Activated gamma-delta T cell (primary cell): Measurements from ENCODE around the gene SELENOF.
"Not testable (repeated sequence)": the region's sequence is repeated elsewhere in the genome, so short reads cannot be mapped to it uniquely, and the experiment has no call there.

Experiments
- DNase-seq: peaks from one replicate; lab custom pipeline; 2025; lab: John Stamatoyannopoulos, UW

The SELENOF gene

DNA sequence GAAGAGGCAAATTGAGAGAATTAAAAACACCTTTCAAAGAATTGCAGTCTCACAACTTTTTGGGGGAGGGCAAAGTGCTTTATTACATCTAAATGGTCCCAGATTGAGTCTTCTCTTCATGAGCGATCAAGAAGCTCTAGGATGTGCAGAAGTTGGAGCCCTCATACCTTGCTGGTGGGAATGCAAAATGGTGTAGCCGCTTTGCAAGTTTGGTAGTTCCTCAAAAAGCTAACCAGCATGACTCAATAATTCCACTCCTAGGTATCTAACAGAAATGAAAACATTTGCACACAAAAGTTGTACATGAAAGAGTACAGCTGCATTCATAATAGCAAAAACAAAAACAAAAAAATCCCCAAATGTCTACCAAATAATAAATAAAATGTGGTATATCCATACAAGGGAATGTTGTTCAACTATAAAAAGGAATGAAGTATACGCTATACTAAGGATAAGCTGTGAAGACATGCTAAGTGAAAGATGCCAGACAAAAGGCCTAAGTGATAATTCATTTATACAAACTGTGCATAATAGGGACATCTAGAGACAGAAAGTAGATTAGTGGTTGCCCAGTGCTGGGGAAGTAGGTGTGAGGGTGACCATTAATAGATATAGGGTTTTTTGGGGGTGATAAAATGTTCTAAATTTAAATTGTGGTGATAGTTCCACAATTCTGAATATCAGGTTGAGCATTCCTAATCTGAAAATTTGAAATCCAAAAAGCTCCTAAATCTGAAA, 55.2 kb downstream of the SELENOF start:
- DNase-seq: no peak

DNA sequence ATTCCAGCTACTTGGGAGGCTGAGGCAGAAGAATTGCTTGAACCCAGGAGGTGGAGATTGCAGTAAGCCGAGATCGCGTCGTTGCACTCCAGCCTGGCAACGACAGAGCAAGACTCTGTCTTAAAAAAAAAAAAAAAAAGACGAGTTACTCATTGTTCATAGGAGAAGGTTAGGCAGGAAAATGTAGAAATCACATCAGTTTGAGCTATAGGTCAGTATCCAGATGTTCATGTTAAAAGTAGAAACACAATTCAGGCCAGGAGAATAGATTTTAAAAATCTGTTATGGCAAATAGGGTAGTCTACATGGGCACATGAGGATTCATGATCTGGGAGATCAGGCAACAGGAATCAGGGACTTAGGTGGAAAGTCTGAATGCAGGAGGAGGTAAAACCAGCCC, 57.7 kb downstream of the SELENOF start:
- no peak for DNase-seq

DNA sequence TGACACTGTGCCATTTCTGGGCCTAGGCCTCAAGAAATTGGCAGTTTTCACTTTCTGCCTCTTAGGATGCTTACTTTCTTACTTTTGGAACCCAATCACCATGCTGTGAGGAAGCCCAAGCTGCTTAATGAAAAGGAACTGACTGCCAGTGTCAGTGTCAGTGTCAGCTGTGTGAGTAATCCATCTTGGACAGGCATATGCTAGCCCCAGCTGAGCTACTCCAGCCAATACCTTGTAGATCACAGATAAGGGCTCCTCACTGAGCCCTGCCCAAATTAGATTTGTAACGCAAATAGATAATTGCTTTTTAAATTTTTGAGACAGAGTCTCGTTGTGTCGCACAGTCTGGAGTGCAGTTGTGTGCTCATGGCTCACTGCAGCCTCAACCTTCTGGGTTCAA, 59.6 kb downstream of the SELENOF start:
- no peak for DNase-seq

DNA sequence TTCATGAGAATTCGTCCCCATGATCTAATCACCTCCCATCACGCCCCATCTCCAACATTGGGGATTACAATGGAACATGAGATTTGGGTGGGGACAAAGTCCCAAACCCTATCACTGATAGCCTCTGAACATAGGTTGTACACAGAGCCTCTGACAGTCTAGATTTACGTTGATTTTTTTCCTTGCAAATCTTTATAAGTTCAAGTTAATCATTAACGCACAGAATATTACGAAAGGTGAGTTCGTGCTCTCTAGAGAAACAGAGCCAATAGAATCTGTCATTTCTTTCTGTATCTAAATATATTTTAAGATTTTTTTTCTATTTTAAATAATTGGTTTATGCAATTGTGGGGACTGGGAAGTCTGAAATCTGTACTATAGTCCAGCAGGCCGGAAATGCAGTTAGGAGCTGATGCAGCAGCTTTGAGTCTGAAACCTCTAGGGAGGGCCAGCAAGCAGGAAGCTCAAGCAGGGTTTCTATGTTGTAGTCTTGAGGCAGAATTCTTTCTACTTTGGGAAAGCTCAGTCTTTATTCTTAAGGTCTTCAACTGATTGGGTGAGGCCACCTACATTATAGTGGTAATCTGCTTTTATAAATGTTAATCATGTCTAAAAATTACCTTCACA, 61.0 kb downstream of the SELENOF start:
- DNase-seq: no peak

DNA sequence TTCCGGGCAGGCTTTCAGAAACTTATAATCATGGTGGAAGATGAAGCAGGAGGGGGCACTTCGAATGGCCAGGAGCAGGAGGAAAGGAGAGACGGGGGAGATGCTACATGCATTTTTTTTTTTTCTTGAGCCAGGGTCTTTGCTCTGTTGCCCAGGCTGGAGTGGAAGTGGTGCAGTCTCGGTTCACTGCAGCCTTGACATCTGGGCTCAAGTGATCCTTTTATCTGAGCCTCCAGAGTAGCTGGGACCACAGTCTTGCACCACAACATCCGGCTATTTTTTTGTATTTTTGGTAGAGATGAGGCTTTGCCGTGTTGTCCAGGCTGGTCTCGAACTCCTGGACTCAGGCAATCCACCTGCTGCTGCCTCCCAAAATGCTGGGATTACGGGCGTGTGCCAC, 61.6 kb downstream of the SELENOF start:
- no peak for DNase-seq

DNA sequence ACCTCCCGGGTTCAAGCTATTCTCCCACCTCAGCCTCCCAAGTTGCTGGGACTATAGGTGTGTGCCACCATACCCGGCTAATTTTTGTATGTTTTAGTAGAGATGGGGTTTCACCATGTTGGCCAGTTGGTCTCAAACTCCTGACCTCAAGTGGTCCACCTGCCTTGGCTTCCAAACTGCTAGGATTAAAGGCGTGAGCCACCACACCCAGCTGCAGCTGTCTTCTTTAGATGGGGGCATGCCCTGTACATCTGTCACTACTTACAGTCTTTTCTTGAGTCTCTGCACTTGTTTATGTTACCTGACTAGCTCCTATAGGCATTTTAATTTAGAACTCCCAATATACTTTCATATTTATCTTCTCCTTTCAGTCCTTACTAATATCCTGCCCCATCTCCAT, 64.2 kb downstream of the SELENOF start:
- no peak for DNase-seq

DNA sequence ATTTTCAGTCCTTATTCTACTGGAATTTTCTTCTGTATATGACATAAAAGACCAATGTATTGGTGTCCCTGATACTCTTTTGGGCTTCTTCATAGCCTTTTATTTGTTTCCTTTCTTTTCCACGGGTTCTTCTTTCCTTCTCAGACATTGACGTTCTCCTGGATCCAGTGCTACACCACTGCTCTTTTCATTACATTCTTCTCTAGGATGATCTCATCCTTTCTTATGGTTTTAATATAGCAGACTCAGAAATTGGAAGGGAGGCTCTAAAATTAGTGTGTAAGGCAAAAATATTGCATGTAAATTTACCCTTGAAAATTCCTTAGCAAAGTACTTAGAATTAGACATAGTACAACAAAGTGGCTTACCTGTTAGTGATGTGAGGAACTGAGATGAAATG, 65.3 kb downstream of the SELENOF start:
- DNase-seq: no peak

DNA sequence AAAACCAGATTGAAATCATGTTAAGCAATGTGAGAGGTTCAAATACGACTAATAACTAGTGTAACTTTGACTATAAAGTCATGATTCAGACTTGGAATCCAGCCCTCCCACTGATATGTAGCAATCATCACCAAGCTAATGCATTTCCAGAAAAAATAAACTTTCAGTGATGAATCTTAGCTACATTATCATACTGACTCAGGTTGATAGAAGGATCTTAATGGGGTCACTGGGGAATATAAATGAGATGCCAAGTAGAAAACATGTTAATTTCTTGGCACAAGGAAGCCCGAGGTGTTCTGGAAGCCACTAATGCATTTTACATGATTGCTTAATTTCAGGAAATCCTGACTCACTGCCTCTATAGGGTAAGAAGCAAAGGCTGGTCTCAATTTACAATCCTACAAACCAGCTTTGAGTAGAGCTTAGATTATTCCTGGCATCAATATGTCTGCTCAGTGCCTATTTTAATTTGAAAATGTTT, 67.7 kb downstream of the SELENOF start:
- no peak for DNase-seq

DNA sequence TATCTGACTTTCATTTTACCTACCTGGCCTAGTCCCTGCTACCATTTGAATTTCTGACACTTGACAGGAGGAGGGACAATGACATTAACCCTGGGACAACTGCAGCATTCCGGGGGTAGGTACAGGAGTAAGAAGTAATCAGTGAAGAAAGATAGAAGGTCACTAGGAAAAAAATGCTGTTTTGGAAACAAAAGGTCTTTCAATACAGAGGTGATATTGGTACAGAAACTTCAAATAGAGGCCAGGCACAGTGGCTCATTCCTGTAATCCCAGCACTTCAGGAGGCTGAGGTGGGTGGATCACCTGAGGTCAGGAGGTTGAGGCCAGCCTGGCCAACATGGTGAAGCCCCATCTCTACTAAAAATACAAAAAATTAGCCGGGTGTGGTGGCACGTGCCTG, 68.4 kb downstream of the SELENOF start:
- no peak for DNase-seq

DNA sequence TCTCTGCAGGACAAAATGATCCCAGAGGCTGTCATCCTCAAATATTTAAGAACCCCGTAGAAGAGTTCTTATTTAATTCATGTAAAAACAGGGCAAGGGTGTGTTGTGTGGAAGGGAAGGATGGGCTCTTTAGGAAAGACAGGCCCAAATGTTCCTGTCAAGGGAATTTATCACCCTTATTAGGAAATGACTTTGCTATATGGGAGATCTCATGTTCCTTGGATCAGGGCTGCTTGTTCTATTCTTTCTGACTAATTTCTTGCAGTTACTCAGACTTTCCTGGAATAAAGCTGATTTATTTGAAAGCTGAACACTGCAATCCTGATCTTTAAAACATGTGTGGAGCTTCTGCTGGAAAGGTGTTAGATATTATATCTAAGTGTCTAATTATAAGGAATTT, 72.8 kb downstream of the SELENOF start:
- DNase-seq: no peak

DNA sequence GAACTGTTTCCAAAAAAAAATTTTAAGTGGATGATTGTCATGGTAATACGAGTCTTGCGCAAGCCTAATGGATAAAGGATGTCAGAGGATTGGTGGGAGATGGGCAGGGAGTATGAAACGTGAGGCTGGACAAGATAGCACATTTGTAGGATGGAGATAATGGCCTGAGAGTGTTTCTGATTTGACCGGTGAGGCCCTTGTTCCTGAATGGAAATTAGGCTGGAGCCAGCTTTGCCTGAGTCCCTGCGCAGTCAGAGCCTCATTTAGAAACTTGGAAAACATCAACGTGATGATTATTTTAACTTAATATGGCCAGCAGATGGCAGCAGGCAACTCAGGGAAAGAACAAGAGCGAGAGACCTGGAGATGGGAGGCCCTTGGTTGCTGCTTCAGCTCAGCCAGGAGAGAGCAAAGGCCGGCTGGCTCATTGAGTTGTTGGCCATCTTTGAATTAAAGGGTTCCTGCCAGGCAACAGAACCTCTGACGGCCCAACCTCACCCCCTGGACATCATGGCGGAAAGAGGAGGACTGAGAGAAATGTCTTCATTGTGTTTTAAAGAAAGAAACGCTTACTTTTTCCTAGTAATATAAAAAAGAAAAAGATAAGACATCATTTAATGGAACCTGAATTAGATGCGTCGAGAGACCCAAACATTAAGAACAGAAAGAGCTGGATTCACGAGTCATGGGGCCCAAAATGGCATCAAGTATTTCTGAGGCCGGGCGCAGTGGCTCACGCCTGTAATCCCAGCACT, 80.3 kb downstream of the SELENOF start:
- DNase-seq: no peak

DNA sequence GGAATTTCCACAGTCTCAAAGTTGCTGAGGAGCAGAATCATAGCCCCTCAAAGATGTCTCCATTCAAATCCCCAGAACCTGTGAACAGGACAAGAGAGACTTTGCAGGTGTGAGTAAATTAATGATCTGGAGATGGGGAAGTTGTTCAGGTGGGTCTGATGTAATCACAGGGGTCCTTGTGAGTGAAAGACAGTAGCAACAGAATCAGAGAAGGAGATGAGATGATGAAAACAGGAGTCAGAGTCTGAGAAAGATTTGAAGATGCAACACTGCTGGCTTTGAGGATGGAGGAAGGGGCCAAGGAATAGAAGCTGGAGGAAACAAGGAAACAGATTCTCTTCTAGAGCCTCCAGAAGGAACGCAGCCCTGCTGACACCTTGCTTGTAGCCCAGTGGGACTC, 81.5 kb downstream of the SELENOF start:
- DNase-seq: no peak

DNA sequence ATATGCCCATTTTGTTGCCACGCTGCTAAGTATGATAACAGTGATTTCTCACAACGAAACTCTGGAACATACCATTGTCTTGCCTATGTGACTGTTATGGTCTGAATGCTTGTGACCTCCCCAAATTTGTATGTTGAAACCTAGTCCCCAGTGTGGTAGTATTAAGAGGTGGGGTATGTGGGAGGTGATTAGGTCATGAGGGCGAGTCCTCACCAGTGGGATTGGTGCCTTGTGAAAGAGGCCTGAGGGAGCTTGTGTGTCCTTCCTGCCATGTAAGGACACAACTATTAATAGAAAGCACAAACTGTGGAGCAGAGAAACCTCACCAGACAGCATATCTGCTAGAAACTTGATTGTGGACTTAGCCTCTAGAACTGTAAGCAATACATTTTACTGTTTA, 84.6 kb downstream of the SELENOF start:
- no peak for DNase-seq

DNA sequence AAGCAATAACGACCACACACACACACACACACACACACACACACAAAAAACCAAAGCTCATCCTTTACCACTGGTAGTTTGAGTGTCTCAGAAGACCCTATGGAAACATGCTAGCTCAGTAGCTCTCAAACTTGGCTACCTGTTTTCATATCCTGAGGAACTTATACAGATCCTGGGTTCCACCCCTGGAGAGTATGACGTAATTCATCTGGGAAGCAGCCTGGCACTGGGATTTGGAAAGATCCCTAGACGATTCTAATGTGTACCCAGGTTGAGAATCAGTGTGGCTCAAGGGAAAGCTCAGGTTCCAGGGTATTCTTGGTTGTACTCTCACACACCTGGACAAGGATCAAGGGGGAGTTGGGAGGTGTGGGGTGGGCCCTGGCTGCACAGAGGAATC, 85.9 kb downstream of the SELENOF start:
- DNase-seq: no peak

DNA sequence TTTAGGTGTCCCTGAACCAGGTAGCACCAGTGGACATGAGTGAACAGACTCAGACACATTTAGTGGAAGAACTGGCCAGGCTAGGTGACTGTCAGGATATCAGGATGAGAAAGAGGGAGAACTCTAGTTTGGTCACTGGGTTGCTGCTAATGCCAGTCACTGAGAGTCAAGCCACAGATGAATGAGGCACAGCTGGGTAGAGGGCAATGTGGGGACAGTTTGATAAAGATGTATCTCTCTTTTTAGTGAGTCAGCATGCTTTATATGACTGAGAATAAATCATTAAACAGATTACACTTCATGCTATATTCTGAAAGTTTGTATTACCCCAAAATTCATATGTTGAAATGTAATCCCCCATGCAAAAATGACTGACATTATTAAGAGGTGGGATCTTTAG, 87.1 kb downstream of the SELENOF start:
- DNase-seq: no peak

DNA sequence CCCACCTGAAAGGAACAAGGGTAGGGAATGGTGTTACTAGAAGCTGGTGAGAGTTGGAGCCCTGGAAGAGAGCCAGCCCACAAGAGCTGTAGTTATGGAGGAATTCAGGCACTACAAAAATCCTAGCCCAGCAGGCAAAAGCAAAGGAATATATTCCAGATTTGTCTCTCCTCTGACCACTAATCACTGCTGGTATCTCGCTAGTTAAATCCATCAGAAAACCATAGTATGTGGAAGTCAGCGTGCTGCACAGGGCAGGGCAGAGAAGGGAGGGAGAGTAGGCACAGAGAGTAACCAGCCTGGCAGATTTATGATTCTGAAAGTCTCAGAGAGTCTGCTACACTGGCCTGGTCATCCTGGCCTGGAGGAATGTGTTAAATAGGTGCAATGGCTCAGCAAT, 88.6 kb downstream of the SELENOF start:
- DNase-seq: no peak

DNA sequence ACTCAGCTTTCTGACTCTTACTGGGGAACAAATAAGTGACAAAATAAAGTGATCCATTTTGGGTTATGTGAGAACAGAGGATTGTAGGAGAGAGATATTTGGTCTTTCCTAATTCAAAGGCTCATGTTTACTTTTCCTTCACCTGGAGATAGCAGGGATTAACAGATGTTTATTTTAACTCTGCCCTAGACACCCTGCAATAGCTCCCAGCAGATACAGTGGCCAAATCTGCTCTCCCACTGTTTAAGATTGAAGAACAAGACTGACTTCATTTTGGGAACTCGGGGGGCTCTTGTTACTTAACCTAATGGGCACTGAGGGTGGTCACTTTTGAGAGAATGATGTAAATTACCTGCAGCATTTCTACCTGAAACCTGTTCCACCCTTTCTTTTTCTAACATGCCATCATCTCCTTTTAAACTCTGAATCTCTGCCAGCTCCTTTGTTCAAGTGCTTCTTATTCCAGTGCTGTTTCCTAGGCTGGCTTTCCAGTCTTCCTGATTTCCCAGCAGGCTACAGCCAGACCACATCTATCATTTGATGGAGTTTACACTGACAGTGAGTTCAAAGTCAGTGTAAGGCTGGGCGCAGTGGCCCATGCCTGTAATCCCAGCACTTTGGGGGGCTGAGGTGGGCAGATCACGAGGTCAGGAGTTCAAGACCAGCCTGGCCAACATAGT, 90.0 kb downstream of the SELENOF start:
- no peak for DNase-seq

DNA sequence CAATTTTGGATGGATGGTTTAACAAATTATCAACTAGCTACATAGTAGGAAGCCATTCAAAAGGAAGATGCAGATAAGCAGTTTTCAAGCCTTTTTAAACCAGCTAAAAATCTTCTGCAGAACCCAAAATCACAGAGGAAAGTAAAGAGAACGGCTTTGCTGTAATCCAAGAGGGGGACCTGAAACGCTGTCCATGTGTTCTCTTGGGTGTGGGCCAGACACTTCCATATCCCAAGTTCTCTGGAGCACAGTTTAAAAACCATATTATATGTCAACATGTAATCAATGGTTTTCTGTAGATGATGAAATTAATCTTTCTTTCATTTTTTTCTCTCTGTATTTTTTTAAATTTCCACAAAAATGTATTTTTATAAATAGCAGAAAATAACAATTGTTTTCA, 90.5 kb downstream of the SELENOF start:
- DNase-seq: no peak

DNA sequence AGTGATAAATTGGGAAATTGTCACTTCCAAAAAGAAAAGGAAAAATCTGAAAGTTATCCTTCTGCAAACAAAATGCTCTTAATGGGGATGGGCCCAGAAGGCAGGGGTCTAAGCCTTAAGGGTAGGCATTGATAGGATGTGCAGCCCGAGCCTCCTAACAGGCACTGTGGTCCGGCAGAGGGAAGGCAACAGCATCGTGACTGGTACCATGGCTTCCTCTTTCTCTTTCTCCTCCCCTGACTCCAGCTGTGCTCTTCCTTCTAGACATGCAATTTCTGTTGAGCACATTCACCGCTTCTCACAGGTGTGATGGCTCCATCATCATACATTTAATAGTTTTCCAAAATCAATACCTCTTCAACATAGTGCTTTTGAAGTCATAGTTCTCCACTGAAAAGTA, 91.5 kb downstream of the SELENOF start:
- no peak for DNase-seq

DNA sequence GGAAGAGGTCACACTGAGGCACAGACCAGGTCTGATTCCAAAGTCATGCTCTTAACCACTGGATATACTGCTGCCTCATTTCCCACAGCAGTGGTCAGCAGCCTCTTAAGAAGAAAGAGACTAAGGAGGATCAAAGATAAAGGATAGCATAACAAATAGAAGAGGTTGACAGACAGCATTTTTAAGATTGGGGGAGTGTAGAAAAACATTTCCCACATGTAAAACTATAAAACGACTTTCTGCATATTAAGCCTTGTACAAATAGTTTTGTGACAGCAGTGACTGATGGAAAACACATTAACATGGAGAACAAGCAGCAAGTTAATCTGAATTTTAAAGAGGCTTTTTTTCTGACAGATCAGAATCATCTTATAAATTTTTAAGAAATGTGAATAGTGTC, 92.0 kb downstream of the SELENOF start:
- DNase-seq: no peak

DNA sequence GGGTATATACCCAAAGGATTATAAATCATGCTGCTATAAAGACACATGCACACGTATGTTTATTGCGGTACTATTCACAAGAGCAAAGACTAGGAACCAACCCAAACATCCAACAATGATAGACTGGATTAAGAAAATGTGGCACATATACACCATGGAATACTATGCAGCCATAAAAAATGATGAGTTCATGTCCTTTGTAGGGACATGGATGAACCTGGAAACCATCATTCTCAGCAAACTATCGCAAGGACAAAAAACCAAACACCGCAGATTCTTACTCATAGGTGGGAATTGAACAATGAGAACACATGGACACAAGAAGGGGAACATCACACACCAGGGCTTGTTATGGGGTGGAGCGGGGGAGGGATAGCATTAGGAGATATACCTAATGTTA, 94.0 kb downstream of the SELENOF start:
- DNase-seq: not testable (repeated sequence)

DNA sequence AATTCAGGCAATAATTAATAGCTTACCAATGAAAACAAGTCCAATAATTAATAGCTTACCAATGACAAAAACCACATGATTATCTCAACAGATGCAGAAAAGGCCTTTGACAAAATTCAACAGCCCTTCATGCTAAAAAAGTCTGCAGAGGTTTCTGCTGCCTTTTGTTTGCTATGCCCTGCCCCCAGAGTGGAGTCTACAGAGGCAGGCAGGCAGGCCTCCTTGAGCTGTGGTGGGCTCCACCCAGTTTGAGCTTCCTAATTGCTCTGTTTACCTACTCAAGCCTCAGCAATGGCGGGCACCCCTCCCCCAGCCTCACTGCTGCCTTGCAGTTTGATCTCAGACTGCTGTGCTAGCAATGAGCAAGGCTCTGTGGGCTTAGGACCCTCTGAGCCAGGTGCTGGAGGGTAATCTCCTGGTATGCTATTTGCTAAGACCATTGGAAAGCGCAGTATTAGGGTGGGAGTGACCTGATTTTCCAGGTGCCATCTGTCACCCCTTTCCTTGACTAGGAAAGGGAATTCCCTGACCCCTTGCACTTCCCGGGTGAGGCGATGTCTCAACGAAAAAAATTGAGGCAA, 96.6 kb downstream of the SELENOF start:
- not testable (repeated sequence) for DNase-seq
